GM10847 (cell line): Measurements from ENCODE around the gene KRT1.

ENCODE experiments used
- POLR2A ChIP-seq: IDR thresholded peaks from 2 replicates; pipeline ENCODE4 v1.6.1; 2011; ENCODE audit not compliant: insufficient read length; ENCODE audit errors: extremely low read depth

KRT1 gene

DNA sequence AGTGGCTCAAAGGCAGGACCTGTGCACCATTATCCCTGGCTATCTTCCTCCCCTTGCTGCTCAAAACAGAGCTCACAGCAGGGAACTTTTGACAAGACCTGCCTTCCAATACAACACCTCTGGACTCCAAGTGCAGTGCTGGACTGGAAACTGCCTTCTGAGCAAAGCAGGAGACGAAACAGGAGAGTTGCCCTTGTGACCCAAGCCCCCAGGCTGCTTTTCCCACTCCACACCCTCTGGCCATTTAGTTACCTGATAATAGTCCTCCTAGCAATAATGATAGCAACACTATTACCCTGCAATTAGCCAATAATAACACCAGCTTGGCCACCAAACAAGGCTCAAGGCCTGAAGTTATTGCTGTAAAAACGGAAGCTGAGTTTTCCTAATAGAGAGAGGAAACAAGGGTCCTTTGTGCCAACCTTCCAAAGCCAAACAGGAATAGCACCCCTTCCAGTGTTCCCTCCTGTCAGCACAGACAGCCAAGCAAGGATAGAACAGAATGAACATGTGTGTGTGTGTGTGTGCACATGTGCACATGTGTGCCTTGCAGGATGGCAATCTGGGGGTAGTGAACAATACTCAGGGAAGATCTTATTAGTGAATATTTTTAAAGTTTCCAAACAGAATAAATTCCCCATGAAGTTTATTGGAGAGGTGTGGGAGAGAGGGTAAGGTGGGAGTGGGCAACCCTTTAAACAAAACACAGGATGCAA lies 52.7 kb downstream of the KRT1 start:
- no peak for TF ChIP-seq POLR2A
